Upper lobe of left lung (tissue), 6 donors: ENCODE results near the gene PRKG1. TPM values are rescaled to one million over a fixed set of nuclear protein-coding genes. Genes with fewer than 3 reads are reported as not detected.

ENCODE experiments used
- ATAC-seq, 2 donors: fragments of 200-7000 bp; cut with Tn5 transposase; one replicate each; pipeline ENCODE4 v1.9.1; 2022; ENCODE audit warnings: mild to moderate bottlenecking in 2 of 2, moderate library complexity in 2 of 2; ENCODE audit not compliant: low FRiP score in 2 of 2
- DNase-seq, 2 donors: peaks; one replicate each; pipeline ENCODE4 v3.0.0-alpha.2; 2019 to 2020
- H3K27ac ChIP-seq, 4 donors: fragments of 200-600 bp; sonication (generic); one replicate each; pipeline ENCODE4 v1.5.1; 2016 to 2019
- H3K27me3 ChIP-seq, 4 donors: fragments of 200-600 bp; sonication (generic); one replicate each; pipeline ENCODE4 v1.5.1; 2017 to 2019
- H3K36me3 ChIP-seq, 4 donors: fragments of 200-600 bp; sonication (generic); one replicate each; pipeline ENCODE4 v1.5.1; 2016 to 2019
- H3K4me1 ChIP-seq, 4 donors: fragments of 200-600 bp; sonication (generic); one replicate each; pipeline ENCODE4 v1.5.1; 2018 to 2019
- H3K4me3 ChIP-seq, 4 donors: fragments of 200-600 bp; sonication (generic); one replicate each; pipeline ENCODE4 v1.5.1; 2017 to 2019; ENCODE audit warnings: mild to moderate bottlenecking in 2 of 4, moderate library complexity in 1 of 4
- H3K9me3 ChIP-seq, 4 donors: fragments of 200-600 bp; sonication (generic); one replicate each; pipeline ENCODE4 v1.5.1; 2018 to 2019
- CTCF ChIP-seq, 6 experiments: fragments of 450-650 bp in 4 of 6; fragments of 200-600 bp in 2 of 6; sonication (generic) in 2 of 6; IDR thresholded peaks; one replicate each; pipeline ENCODE4 v1.5.1; 2016 to 2019; ENCODE audit warnings: antibody characterized with exemption in 6 of 6
- EP300 ChIP-seq, 4 donors: sonication (generic); formaldehyde crosslinking; IDR thresholded peaks; one replicate each; pipeline ENCODE4 v1.5.1; 2017; ENCODE audit warnings: antibody characterized with exemption in 4 of 4, control low read depth in 2 of 4
- POLR2A ChIP-seq, 4 donors: fragments of 450-650 bp; IDR thresholded peaks; one replicate each; pipeline ENCODE4 v1.5.1; 2016 to 2017; ENCODE audit warnings: antibody characterized with exemption in 4 of 4, mild to moderate bottlenecking in 2 of 4
- POLR2AphosphoS5 ChIP-seq, 2 donors: sonication (generic); formaldehyde crosslinking; IDR thresholded peaks; one replicate each; pipeline ENCODE4 v1.5.1; 2017; ENCODE audit warnings: antibody characterized with exemption in 2 of 2
- WGBS, 2 donors: methylation state at CpG; one replicate each; pipeline ENCODE4 v1.1.5; 2017 to 2018; 5-methylcytosine and 5-hydroxymethylcytosine counted together
- total RNA-seq, 6 donors: library from RNA; depleted of rRNA in 4 of 6; stranded (reverse); fragments of >200 nt in 4 of 6; gene quantifications; one replicate each; pipeline versions ENCODE4 v1.1.0 to v1.2.1, GENCODE V29; 2016 to 2021
- donor health status: DM: no; HTN: no; CAD: no; lungs with moderate emphysema.
- donor health status: DM: no; HTN: yes; CAD: no; lungs with severe emphysema.

PRKG1 gene
- total RNA-seq, 6 donors from 2014 or later, result 12.9 to 43.0 (median 25.0) TPM

DNA sequence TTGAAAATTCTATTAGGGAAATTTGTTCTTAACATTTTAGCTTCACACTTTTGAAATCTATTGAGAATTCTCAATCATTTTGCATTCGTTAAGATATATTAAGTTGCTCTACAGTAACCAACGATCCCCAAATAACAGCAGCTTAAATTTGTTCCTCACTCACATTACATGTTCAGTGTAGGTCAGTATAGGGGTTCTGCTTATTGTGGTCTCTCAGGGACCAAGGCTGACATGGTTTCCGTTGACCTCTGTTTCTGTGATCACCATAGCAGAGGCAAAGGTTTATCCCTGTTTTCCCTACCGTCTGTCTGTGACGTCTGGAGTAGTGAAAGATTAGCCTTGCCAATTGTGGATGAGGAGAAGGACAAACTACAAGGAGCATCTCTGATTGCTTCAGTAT lies 860.1 kb downstream of the PRKG1 start:
- no peak for DNase-seq
- no peak for ATAC-seq
- Histone ChIP-seq H3K27me3 (no peaks in the 10 kb centered on the region), H3K36me3 (no peaks in the 10 kb centered on the region), H3K9me3 (no peaks in the 10 kb centered on the region), H3K4me3 (no peak overlapping the region), H3K27ac (no peak overlapping the region), H3K4me1 (peaks cover 0 to 5% (median 0%) of the 10 kb centered on the region in 4 donors)
- 81 to 89% methylated on average over 5 of the region's 5 CpGs for WGBS, 2 donors
- TF ChIP-seq EP300 (IDR thresholded peaks at IDR 0.05), result no peak
- TF ChIP-seq POLR2AphosphoS5 (IDR thresholded peaks at IDR 0.05), result no peak
- TF ChIP-seq CTCF (IDR thresholded peaks at IDR 0.05), result no peak
- no peak for TF ChIP-seq POLR2A (IDR thresholded peaks at IDR 0.05)

DNA sequence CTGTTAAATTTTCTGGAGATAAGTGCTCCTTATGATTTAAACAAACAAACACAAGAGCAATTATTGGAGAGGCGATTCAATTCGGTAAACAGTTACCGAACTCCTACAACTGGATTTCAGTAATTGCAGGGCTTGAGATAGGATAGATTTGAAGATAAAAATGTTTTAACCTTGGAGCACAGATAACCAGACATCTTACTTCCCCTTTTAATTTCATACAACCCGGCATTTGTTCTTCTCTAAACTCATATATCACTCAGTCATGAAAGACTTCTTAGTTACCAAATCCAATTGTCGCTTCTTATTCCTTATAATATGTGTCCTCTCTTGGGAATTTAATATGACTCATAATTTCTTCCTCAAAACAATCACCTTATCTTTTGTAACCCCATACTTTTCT lies 861.1 kb downstream of the PRKG1 start:
- Histone ChIP-seq H3K4me3 (no peak overlapping the region), H3K9me3 (no peaks in the 10 kb centered on the region), H3K36me3 (no peaks in the 10 kb centered on the region), H3K27me3 (no peaks in the 10 kb centered on the region), H3K27ac (no peak overlapping the region), H3K4me1 (peaks cover 0 to 5% (median 0%) of the 10 kb centered on the region in 4 donors)
- DNase-seq (no peak), ATAC-seq (no peak)
- TF ChIP-seq CTCF (IDR thresholded peaks at IDR 0.05) (no peak), EP300 (IDR thresholded peaks at IDR 0.05) (no peak), POLR2A (IDR thresholded peaks at IDR 0.05) (no peak), POLR2AphosphoS5 (IDR thresholded peaks at IDR 0.05) (no peak)
- 30 to 38% methylated on average over 5 of the region's 5 CpGs for WGBS, 2 donors

DNA sequence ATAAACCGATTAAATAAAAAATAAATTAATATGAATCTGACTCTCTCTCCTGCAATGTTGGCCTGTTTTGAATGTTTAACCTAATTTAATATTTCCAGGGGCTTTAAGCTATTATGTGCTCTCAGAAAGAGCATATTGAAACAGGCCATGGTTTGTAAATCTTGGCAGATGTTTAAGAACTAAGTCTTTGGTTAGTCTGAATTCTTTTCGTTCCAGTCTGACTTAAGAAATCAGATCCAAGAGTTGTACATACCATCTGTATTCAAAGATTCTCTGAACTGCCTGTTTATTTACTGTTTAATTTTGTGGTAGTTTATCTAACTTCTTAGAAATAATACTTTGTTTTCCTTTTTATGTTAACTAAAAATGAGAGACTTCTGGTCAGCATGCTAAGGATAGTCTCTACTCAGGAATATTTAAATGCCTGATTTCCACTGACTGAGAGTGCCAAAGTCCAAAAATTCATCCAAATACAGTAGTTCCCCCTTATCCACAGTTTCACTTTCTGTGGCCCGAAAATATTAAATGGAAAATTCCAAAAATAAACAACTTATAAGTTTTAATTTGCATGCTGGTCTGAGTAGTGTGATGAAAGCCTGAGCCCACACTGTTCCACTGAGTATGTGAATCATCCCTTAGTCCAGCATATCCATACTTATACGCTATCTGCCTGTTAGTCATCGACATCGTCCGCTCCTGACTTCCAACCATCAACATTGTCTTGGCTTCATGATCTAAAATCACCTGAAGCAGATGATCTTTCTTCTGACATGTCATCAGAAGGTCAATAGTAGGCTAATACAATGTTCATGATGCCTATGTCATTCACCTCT lies 863.2 kb downstream of the PRKG1 start:
- WGBS, 2 donors, result 78 to 80% methylated on average over 7 of the region's 7 CpGs
- peak overlapping the region in 1 of 4 donors; percentile 53 for H3K27ac ChIP-seq

GRCh38 chr10:51950371-51950995 lies 876.2 kb downstream of the PRKG1 start:
- H3K4me3 ChIP-seq, result no peak overlapping the region
- peak in 1 of 2 donors; percentile 24 for DNase-seq
- H3K27me3 ChIP-seq, result no peaks in the 10 kb centered on the region
- no peaks in the 10 kb centered on the region for H3K9me3 ChIP-seq
- H3K4me1 ChIP-seq, result no peaks in the 10 kb centered on the region
- no peak overlapping the region for H3K27ac ChIP-seq
- ATAC-seq, result peak; percentile 17 to 46
- H3K36me3 ChIP-seq, result no peaks in the 10 kb centered on the region
- TF ChIP-seq POLR2AphosphoS5 (IDR thresholded peaks at IDR 0.05) (no peak), EP300 (IDR thresholded peaks at IDR 0.05) (no peak), CTCF (IDR thresholded peaks at IDR 0.05) (no peak), POLR2A (IDR thresholded peaks at IDR 0.05) (no peak)
- 92 to 95% methylated on average over 9 to 10 of the region's 10 CpGs for WGBS, 2 donors

More for the DNA sequence above, 863.2 kb downstream of the PRKG1 start:
- H3K4me1 ChIP-seq, result peaks cover 0 to 5% (median 0%) of the 10 kb centered on the region in 4 donors
- no peak for TF ChIP-seq POLR2A (IDR thresholded peaks at IDR 0.05)
- TF ChIP-seq EP300 (IDR thresholded peaks at IDR 0.05), result no peak
- TF ChIP-seq CTCF (IDR thresholded peaks at IDR 0.05), result no peak
- TF ChIP-seq POLR2AphosphoS5 (IDR thresholded peaks at IDR 0.05), result no peak
- no peaks in the 10 kb centered on the region for H3K36me3 ChIP-seq
- no peak for DNase-seq
- no peaks in the 10 kb centered on the region for H3K27me3 ChIP-seq
- H3K9me3 ChIP-seq, result no peaks in the 10 kb centered on the region
- no peak overlapping the region for H3K4me3 ChIP-seq
- peak in 1 of 2 donors; percentile 85 for ATAC-seq
